Activated CD4-positive, CD25-positive, alpha-beta regulatory T cell (primary cell): ENCODE data around the gene EIF4A3.
A peak's percentile ranks its signal among the peaks of the same experiment; 100 is the strongest.

Experiments
- DNase-seq, 4 experiments: peaks; one replicate each; lab custom pipeline; 2025; lab: John Stamatoyannopoulos, UW

Gene EIF4A3

GRCh38 chr17:80111702-80112470 lies 35.0 kb downstream of the EIF4A3 start:
- DNase-seq: no peak

- DNase-seq: no peak
Observed at GRCh38 chr17:80110927-80111701, 35.8 kb downstream of the EIF4A3 start.

GRCh38 chr17:80110447-80110812 lies 36.5 kb downstream of the EIF4A3 start:
- no peak for DNase-seq

- DNase-seq: no peak
Observed at GRCh38 chr17:80109713-80110446, 37.0 kb downstream of the EIF4A3 start.

GRCh38 chr17:80109066-80109660 lies 37.8 kb downstream of the EIF4A3 start:
- no peak for DNase-seq

GRCh38 chr17:80108036-80108971 lies 38.6 kb downstream of the EIF4A3 start:
- DNase-seq: no peak

GRCh38 chr17:80107231-80108021 lies 39.5 kb downstream of the EIF4A3 start:
- DNase-seq: no peak

GRCh38 chr17:80106751-80107150 lies 40.2 kb downstream of the EIF4A3 start:
- no peak for DNase-seq

GRCh38 chr17:80106176-80106575 lies 40.8 kb downstream of the EIF4A3 start:
- DNase-seq: no peak

- no peak for DNase-seq
Observed at GRCh38 chr17:80105762-80106161, 41.2 kb downstream of the EIF4A3 start.

- no peak for DNase-seq
Observed at GRCh38 chr17:80104956-80105375, 42.0 kb downstream of the EIF4A3 start.

- no peak for DNase-seq
Observed at GRCh38 chr17:80104321-80104955, 42.5 kb downstream of the EIF4A3 start.

- DNase-seq: no peak
Observed at GRCh38 chr17:80103449-80104085, 43.4 kb downstream of the EIF4A3 start.

GRCh38 chr17:80102664-80103448 lies 44.1 kb downstream of the EIF4A3 start:
- no peak for DNase-seq

GRCh38 chr17:80101946-80102663 lies 44.8 kb downstream of the EIF4A3 start:
- DNase-seq: no peak

- peak; percentile 75 to 85 (median 81) for DNase-seq
Observed at GRCh38 chr17:80101011-80101945, 45.6 kb downstream of the EIF4A3 start, which contains the start of gene GAA. Gene GAA (plus strand): TSS chr17:80101581. CDS start chr17:80104587, 3,006 bp downstream.

GRCh38 chr17:80100035-80100323 lies 46.9 kb downstream of the EIF4A3 start:
- DNase-seq: no peak
